ENCODE data around the gene F2RL3.
"Not testable (repeated sequence)": the region's sequence is repeated elsewhere in the genome, so short reads cannot be mapped to it uniquely, and the experiment has no call there.

Gene F2RL3

GRCh38 chr19:16938211-16938610, 49.4 kb downstream of the F2RL3 start:
- no peak overlapping the region for H3K4me3 ChIP-seq (ENCODE audit: low read depth, low read length)
- DNase-seq (ENCODE audit: low read depth, low spot score): no peak
- ChIA-PET CTCF (no interaction called here), POLR2A (no interaction called here)
- TF ChIP-seq, protein P1, sequence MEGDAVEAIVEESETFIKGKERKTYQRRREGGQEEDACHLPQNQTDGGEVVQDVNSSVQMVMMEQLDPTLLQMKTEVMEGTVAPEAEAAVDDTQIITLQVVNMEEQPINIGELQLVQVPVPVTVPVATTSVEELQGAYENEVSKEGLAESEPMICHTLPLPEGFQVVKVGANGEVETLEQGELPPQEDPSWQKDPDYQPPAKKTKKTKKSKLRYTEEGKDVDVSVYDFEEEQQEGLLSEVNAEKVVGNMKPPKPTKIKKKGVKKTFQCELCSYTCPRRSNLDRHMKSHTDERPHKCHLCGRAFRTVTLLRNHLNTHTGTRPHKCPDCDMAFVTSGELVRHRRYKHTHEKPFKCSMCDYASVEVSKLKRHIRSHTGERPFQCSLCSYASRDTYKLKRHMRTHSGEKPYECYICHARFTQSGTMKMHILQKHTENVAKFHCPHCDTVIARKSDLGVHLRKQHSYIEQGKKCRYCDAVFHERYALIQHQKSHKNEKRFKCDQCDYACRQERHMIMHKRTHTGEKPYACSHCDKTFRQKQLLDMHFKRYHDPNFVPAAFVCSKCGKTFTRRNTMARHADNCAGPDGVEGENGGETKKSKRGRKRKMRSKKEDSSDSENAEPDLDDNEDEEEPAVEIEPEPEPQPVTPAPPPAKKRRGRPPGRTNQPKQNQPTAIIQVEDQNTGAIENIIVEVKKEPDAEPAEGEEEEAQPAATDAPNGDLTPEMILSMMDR (IDR thresholded peaks at IDR 0.05; ENCODE audit: insufficient read depth, low read length, missing control alignments): no peak

GRCh38 chr19:16940063-16940462, 51.3 kb downstream of the F2RL3 start:
- H3K4me3 ChIP-seq (ENCODE audit: low read depth, low read length); DNase-seq (ENCODE audit: low read depth, low spot score); POLR2A ChIA-PET; CTCF ChIA-PET: not testable (repeated sequence)

DNA sequence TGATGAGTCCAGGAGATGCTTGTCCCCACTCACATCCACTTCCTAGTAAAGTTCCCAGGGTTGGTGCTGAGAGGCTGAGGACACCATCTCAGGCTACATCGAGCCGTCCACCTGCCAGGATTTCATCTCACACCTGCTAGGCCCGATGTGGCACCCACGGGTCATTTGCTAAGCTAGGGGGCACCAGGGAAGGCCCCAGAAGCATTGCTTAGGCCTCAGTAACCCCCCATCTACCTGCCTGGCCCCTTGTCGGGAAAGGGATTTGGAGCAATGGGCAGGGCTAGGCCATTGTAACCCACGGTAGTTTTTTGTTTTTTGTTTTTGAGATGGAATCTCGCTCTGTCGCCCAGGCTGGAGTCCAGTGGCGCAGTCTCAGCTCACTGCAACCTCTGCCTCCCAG, 51.8 kb downstream of the F2RL3 start:
- TF ChIP-seq, protein P1 (IDR thresholded peaks at IDR 0.05; ENCODE audit: insufficient read depth, low read length, missing control alignments): no peak
- H3K4me3 ChIP-seq (ENCODE audit: low read depth, low read length): no peak overlapping the region
- ChIA-PET CTCF (interaction anchor here (0.6 kb wide), 1 partner anchor 109 kb away, joined by 3 read pairs; no protein-coding TSS in a partner anchor), POLR2A (no interaction called here)
- no peak for DNase-seq (ENCODE audit: low read depth, low spot score)
